Heart left ventricle (tissue), 13 donors: ENCODE measurements around the gene ARL6IP1.

ENCODE experiments used
- CTCF ChIP-seq, 12 donors: fragments of 200-600 bp; sonication (generic) in 4 of 12; IDR thresholded peaks; one replicate each; pipeline versions ENCODE4 v1.5.0 to v1.8.0; 2018 to 2022; ENCODE audit warnings: antibody characterized with exemption in 12 of 12, mild to moderate bottlenecking in 5 of 12
- POLR2A ChIP-seq, 2 donors: fragments of 450-650 bp; IDR thresholded peaks; one replicate each; pipeline ENCODE4 v1.6.1; 2017; ENCODE audit warnings: antibody characterized with exemption in 2 of 2, mild to moderate bottlenecking in 2 of 2, moderate library complexity in 2 of 2
- donor health status: ischemic (EF 13 %, LVEDD 7.1; RV severe dilation, severe dysfunction).
- donor health status: DM: no; HTN: yes; CAD: no.
- donor health status: DM: no; HTN: no; CAD: no.
- donor health status: ischemic (EF 25% LVEDD 6.9; RV normal size, moderate dysfunction).
- donor health status: ischemic (EF 25% LVEDD 5.7; RV mildly dilated, moderate dysfunction).
- donor health status: ischemic (EF 35%, LVEDD 5.7; RV mildly dilated, moderate dysfunction).
- donor health status: nonischemic (EF 11% LVEDD 7.7; RV severe dilation, severe dysfunction).
- donor health status: DM: yes; HTN: yes; CAD: no.
- donor health status: PGD.
- donor health status: ischemic (EF 29% LVEDD 5.4; RV normal size, mild dysfunction).
- donor health status: nonischemic (EF 23%, LVEDD 6.1; RV moderate dilation, normal function).

- no peak for TF ChIP-seq POLR2A (IDR thresholded peaks at IDR 0.05)
- TF ChIP-seq CTCF (IDR thresholded peaks at IDR 0.05): no peak
Observed at GRCh38 chr16:18833707-18834505, 32.6 kb upstream of the ARL6IP1 start.
